Omental fat pad (tissue), 4 donors: ENCODE measurements around the gene C2CD5. TPM values are rescaled to one million over a fixed set of nuclear protein-coding genes. Genes with fewer than 3 reads are reported as not detected.

ENCODE experiments used
- ATAC-seq: fragments of 150-250 bp; one replicate; pipeline ENCODE4 v1.9.1; 2016; ENCODE audit warnings: mild to moderate bottlenecking, moderate library complexity; ENCODE audit not compliant: low FRiP score
- DNase-seq: peaks from one replicate; pipeline ENCODE4 v3.0.0-alpha.2; 2019; ENCODE audit warnings: low spot score
- CTCF ChIP-seq, 3 donors: fragments of 450-650 bp; IDR thresholded peaks; one replicate each; pipeline ENCODE4 v1.5.1; 2016 to 2017; ENCODE audit warnings: antibody characterized with exemption in 3 of 3, mild to moderate bottlenecking in 3 of 3, moderate library complexity in 2 of 3
- total RNA-seq, 4 donors: library from RNA; depleted of rRNA; stranded (reverse); fragments of >200 nt; gene quantifications; one replicate each; pipeline ENCODE4 v1.1.0, GENCODE V29; 2016

The C2CD5 gene
- total RNA-seq, 4 donors from 2014 or later: 19.0 to 56.1 (median 26.7) TPM

DNA sequence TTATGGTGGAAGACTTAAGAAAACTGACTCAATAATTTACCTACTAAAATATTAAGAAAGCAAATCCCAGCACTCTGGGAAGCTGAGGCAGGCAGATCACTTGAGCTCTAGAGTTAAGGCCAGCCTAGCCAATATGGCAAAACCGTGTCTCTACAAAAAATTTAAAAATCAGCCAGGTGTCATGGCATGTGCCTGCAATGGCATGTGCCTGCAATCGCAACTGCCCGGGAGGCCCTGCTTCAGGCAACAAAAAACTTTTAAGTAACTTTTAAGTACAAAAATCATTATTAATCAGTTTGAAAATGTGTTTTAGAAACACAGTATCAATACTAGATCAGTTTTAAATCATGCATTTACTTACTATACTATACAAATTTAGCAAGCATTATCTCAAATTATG is 17.5 kb downstream of the C2CD5 start:
- TF ChIP-seq CTCF (IDR thresholded peaks at IDR 0.05): no peak
- ATAC-seq (no peak), DNase-seq (no peak)

DNA sequence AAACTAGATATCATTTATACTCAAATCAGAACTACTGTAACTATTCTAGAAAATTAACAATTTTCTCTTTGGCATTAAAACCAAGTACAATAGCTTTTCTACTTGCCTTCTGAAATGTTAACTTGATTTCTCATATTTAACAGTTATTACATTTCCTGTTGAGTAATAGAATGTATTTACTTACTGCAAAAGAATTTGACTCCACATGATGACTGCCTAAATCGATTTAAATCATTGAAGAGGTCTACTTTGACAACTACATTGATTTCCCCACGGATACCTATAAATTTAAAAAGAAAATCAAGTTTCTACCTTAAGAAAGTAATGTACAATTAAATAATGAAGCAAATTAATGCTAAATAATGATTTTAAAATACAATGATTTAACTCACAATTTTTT is 18.9 kb downstream of the C2CD5 start:
- ATAC-seq (no peak), DNase-seq (no peak)
- no peak for TF ChIP-seq CTCF (IDR thresholded peaks at IDR 0.05)

DNA sequence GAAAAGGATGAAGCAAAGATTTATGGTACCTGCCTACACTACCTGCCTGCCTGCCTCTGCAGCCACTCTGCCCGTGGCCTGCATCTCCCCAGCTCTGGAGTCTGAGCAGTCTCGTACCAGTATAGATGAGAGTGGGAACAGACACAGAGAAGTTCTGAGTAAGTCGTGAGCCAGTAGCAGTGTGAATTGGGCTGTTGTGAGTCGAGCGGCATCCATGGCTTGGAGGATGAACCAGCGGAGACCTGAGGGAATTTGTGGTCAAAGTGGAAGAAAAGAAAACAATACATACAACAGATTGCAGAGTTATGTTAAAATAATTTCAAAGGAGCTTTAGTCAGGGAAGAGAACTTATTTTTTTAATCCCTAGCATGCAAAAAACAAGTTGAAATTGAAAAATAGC is 25.3 kb downstream of the C2CD5 start:
- DNase-seq (no peak), ATAC-seq (no peak)
- TF ChIP-seq CTCF (IDR thresholded peaks at IDR 0.05): no peak

- DNase-seq: no peak
- TF ChIP-seq CTCF (IDR thresholded peaks at IDR 0.05): no peak
- ATAC-seq: no peak
Measured at GRCh38 chr12:22518060-22518719, 26.2 kb downstream of the C2CD5 start.

- no peak for TF ChIP-seq CTCF (IDR thresholded peaks at IDR 0.05)
- DNase-seq: no peak
- no peak for ATAC-seq
Measured at GRCh38 chr12:22514875-22515274, 29.5 kb downstream of the C2CD5 start.

DNA sequence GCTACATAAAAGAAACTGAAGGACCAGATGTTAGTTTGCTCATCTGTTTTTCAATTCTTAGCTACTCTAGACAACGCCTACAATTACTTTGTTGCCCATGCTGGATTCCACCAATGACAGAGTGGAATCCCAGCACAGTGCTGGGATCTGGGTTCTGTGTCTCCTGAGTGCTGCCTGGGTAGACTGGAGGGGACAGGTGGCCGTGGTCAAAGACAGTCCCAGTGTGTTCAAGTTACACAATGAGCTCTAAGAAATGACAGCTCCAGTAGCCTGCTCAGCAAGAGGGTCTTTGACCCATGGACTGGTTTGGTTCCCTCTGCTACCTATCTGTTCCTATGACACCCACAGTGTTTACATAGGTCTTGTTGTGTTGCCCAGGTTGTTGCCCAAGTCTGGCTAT is 38.5 kb downstream of the C2CD5 start:
- ATAC-seq (no peak), DNase-seq (no peak)
- no peak for TF ChIP-seq CTCF (IDR thresholded peaks at IDR 0.05)

DNA sequence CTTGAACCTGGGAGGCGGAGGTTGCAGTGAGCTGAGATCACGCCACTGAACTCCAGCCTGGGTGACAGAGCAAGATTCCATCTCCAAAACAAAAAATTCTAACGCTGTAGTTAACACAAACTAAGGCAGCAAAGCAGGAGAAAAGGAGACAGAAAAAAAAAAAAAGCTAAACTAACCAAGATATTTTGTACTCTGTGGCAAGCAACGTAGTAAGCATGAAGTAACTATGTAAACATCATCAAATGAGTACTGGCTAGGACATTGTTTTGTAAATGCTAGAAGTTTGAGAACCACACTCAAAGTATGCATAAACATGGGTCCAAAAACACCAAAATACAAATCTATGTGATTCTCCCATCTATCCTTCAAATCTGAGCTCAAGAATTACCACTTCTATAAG is 44.2 kb downstream of the C2CD5 start:
- ATAC-seq (no peak), DNase-seq (no peak)
- no peak for TF ChIP-seq CTCF (IDR thresholded peaks at IDR 0.05)
